GM13977 (cell line): ENCODE results near the gene PNPLA1.

Experiments
- DNase-seq: peaks from one replicate; pipeline ENCODE4 v3.0.0; 2012; ENCODE audit warnings: low spot score
- in situ Hi-C: fragments of 300-500 bp; cut with MboI; formaldehyde crosslinking; loops from one replicate; pipeline ENCODE4 v1.12.0; 2022; ENCODE audit warnings: low sequenced_read_pairs, low pct_unique_long_range_greater_than_20kb, mixed read lengths, inconsistent platforms; ENCODE audit not compliant: unreplicated experiment
- TF ChIP-seq, protein P1 (sequence below): IDR thresholded peaks from 2 replicates; pipeline ENCODE4 v1.5.1; 2012; ENCODE audit warnings: mild to moderate bottlenecking, control low read depth; ENCODE audit not compliant: insufficient read depth; ENCODE audit errors: extremely low read depth, missing control alignments

Gene PNPLA1

DNA sequence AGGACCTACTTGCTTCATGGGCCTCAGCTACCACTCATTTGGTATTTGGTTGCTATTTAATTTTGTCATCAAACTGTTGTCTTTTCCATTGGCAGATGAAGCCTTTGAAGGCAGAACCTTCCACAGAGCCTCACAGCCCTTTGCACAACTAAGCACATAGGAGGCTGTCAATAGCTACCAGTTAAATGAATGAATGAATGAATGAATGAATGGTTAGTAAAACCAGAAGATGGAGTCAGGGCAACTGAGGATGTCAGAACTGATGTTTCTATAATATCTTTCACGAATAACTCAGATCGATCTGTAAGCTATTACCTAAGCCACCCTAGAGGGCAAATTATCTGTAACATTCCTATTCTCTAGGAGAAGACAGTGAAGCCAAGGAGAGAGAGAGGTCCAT, 47.8 kb downstream of the PNPLA1 start:
- in situ Hi-C loops: no loop called here

DNA sequence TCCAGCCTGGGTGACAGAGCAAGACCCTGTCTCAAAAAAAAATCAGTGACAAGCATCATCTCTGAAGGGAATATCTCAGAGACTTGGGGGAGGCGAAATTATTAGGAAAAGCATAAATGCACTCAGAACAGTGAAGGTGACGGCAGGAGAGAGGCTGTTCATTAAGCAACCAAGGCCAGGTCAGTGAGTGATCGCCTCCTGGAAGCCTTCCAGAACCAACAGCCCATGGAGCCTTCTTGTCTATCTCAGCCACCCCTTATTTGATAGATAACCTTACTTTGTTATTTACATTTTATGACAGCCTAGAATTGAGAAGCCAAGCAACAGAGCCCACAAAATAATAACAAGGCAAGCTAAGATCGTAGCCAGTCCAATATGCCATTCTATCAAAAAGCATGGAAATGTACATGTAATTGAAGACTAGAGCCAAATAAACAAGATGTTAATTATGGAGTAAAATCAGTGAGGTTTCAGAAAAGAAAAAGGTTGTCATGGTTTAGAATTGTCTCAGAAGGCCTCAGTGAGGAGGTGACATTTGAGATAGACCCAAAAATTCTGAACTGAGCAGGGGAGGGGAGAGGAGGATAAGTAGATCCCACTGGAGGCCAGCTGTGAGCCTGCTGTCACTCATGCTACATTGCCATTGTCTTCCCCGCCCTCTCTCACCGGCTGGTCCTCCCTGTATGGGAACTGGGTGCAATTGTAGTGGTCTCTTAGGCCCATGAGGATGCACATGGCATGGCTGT, 49.0 kb downstream of the PNPLA1 start:
- DNase-seq: no peak
- in situ Hi-C loops: no loop called here
- TF ChIP-seq, protein P1, sequence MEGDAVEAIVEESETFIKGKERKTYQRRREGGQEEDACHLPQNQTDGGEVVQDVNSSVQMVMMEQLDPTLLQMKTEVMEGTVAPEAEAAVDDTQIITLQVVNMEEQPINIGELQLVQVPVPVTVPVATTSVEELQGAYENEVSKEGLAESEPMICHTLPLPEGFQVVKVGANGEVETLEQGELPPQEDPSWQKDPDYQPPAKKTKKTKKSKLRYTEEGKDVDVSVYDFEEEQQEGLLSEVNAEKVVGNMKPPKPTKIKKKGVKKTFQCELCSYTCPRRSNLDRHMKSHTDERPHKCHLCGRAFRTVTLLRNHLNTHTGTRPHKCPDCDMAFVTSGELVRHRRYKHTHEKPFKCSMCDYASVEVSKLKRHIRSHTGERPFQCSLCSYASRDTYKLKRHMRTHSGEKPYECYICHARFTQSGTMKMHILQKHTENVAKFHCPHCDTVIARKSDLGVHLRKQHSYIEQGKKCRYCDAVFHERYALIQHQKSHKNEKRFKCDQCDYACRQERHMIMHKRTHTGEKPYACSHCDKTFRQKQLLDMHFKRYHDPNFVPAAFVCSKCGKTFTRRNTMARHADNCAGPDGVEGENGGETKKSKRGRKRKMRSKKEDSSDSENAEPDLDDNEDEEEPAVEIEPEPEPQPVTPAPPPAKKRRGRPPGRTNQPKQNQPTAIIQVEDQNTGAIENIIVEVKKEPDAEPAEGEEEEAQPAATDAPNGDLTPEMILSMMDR: no peak

More for the DNA sequence above, 47.8 kb downstream of the PNPLA1 start:
- TF ChIP-seq, protein P1: no peak
- no peak for DNase-seq

DNA sequence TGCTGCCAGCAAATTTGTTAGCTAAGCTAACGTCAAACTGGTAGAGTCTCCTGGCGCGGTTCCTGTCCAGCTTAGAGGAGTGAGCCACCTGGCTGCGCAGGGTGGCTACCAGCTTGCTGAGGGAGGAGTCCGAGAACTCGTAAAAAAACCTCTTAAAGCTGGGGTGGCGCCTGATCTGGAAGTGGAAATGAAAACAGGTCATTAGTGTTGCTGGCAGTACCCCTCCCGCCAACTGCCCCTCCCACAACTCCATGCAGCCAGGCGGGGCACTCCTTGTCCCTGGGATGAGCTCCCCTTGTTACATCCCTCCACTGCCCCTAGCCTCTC, 49.5 kb downstream of the PNPLA1 start:
- in situ Hi-C loops: no loop called here
- TF ChIP-seq, protein P1: no peak

DNA sequence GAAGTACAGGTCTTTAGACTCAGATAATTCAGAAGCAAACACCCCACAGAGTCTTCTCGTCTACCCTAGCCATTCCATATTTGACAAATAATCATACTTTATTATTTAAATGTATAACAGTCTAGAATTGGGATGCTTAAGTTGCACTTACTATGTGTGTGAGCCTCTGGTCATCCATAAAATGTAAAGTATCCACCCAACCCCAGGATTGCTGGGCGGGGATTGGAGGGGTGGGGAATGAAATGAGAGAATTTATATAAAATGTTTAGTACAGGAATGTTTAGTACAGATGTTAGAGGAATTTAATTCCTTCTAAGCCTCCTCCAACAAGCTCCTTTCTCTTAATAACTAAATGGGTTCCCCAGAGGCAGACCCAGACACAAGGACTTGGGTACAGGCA, 50.0 kb downstream of the PNPLA1 start:
- in situ Hi-C loops: no loop called here
- DNase-seq: no peak
- TF ChIP-seq, protein P1: no peak

More for the DNA sequence above, 49.5 kb downstream of the PNPLA1 start:
- no peak for DNase-seq

DNA sequence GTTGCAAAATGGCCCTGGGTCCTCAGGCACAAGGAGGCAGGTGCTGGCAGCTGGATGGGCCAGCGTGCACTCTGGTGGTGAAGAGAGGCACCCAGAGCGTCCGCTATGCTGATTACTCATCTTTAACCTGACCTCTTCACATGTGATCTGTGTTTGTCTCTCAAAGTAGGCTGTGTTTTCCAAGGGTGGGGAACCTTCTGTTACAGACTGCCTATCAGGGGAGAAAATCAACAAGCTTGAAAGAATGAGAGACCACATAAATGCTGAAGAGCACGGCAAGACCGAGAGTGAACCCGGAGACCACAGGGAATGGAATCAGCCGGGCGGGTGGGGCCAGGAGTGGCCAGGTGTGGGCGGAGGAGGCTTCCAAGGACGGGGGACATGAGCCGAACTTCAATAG, 50.6 kb downstream of the PNPLA1 start:
- no peak for DNase-seq
- in situ Hi-C loops: no loop called here
- TF ChIP-seq, protein P1: no peak

DNA sequence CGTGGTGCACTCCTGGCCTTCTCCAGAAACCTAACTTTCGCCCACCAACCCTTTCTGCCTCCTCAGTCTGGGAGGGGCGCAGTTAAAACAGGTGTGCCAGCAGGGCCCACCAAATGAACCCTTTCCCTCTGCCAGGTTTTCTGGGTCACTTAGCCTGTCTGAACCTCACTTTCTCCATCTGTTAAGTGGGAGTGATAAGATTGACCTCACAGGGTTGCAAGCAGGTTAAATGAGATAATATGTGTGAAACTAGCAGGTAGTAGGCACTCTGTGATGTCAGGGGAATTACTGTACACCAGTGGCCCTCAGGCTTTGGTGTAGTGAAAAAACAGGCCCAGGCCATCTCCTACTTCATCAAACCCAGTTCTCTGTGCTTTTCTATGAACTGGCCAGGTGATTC, 52.7 kb downstream of the PNPLA1 start:
- DNase-seq: no peak
- in situ Hi-C loops: no loop called here
- TF ChIP-seq, protein P1: no peak
